Dermis blood vessel endothelial cell (primary cell): ENCODE data around the gene UNKL. TPM values are rescaled to one million over a fixed set of nuclear protein-coding genes. Genes with fewer than 3 reads are reported as not detected.
"Not testable (repeated sequence)": the region's sequence is repeated elsewhere in the genome, so short reads cannot be mapped to it uniquely, and the experiment has no call there.

ENCODE experiments used
- DNase-seq: peaks from one replicate; pipeline ENCODE4 v3.0.0; 2010
- total RNA-seq: library from RNA; depleted of rRNA; stranded (reverse); fragments of >200 nt; gene quantifications from 2 replicates; pipeline ENCODE4 v1.2.3, GENCODE V29; 2014

UNKL gene
- total RNA-seq, 1 donor from 2014 or later, result 8.2 TPM

- DNase-seq, result no peak
Measured at GRCh38 chr16:1445518-1446203, 31.2 kb upstream of the UNKL start.

- DNase-seq, result no peak
Measured at GRCh38 chr16:1444730-1445517, 30.4 kb upstream of the UNKL start.

- DNase-seq, result no peak
Measured at GRCh38 chr16:1443980-1444729, 29.7 kb upstream of the UNKL start, which contains the start of gene CCDC154. Gene CCDC154 (minus strand): TSS chr16:1444556. CDS start chr16:1444322, 234 bp downstream.

GRCh38 chr16:1443403-1443973 lies 29.0 kb upstream of the UNKL start:
- DNase-seq, result no peak

- DNase-seq, result no peak
Measured at GRCh38 chr16:1442697-1443096, 28.2 kb upstream of the UNKL start.

GRCh38 chr16:1441391-1441829 lies 26.9 kb upstream of the UNKL start:
- no peak for DNase-seq

GRCh38 chr16:1439699-1440074 lies 25.2 kb upstream of the UNKL start:
- not testable (repeated sequence) for DNase-seq

- DNase-seq, result no peak
Measured at GRCh38 chr16:1439058-1439698, 24.7 kb upstream of the UNKL start.

GRCh38 chr16:1438229-1439057 lies 23.9 kb upstream of the UNKL start:
- DNase-seq, result no peak

GRCh38 chr16:1437606-1438005 lies 23.1 kb upstream of the UNKL start:
- DNase-seq, result no peak

- DNase-seq, result no peak
Measured at GRCh38 chr16:1436731-1437355, 22.3 kb upstream of the UNKL start.

- DNase-seq, result no peak
Measured at GRCh38 chr16:1435921-1436697, 21.6 kb upstream of the UNKL start.

- no peak for DNase-seq
Measured at GRCh38 chr16:1434644-1435592, 20.4 kb upstream of the UNKL start.

GRCh38 chr16:1433756-1434155 lies 19.3 kb upstream of the UNKL start:
- no peak for DNase-seq

- no peak for DNase-seq
Measured at GRCh38 chr16:1433263-1433560, 18.7 kb upstream of the UNKL start.

GRCh38 chr16:1432388-1433262 lies 18.1 kb upstream of the UNKL start:
- no peak for DNase-seq

GRCh38 chr16:1431497-1432270 lies 17.2 kb upstream of the UNKL start:
- DNase-seq, result no peak
